GM23248 (cell line): ENCODE results near the gene FARP1. TPM values are rescaled to one million over a fixed set of nuclear protein-coding genes. Genes with fewer than 3 reads are reported as not detected.
A peak's percentile ranks its signal among the peaks of the same experiment; 100 is the strongest.

Source experiments
- DNase-seq: peaks from one replicate; pipeline ENCODE4 v3.0.0-alpha.2; 2015
- H2AFZ ChIP-seq: fragments of 200-600 bp; sonication (generic); 2 replicates; pipeline ENCODE4 v1.6.1; 2016; ENCODE audit warnings: antibody characterized with exemption
- H3F3A ChIP-seq: fragments of 200-600 bp; sonication (generic); 2 replicates; pipeline ENCODE4 v1.6.1; 2016; ENCODE audit warnings: mild to moderate bottlenecking, antibody characterized with exemption, mixed run types; ENCODE audit not compliant: insufficient read depth
- H3K27ac ChIP-seq: fragments of 200-600 bp; sonication (generic); 2 replicates; pipeline ENCODE4 v1.5.1; 2016; ENCODE audit warnings: mild to moderate bottlenecking
- H3K27me3 ChIP-seq: fragments of 200-600 bp; sonication (generic); replicated peaks from 2 replicates; pipeline ENCODE4 v1.6.1; 2016; ENCODE audit warnings: mild to moderate bottlenecking; ENCODE audit not compliant: insufficient read depth
- H3K36me3 ChIP-seq: fragments of 200-600 bp; sonication (generic); 2 replicates; pipeline ENCODE4 v1.6.1; 2016; ENCODE audit warnings: low read depth, mild to moderate bottlenecking
- H3K4me1 ChIP-seq: fragments of 200-600 bp; sonication (generic); 2 replicates; pipeline ENCODE4 v1.6.1; 2016; ENCODE audit warnings: mild to moderate bottlenecking; ENCODE audit not compliant: insufficient read depth
- H3K4me2 ChIP-seq: fragments of 200-600 bp; sonication (generic); one replicate; pipeline ENCODE4 v1.6.1; 2016; ENCODE audit warnings: mild to moderate bottlenecking; ENCODE audit not compliant: unreplicated experiment
- H3K4me3 ChIP-seq: fragments of 200-600 bp; sonication (generic); 2 replicates; pipeline ENCODE4 v1.5.1; 2016; ENCODE audit warnings: mild to moderate bottlenecking
- H3K79me2 ChIP-seq: fragments of 200-600 bp; sonication (generic); 2 replicates; pipeline ENCODE4 v1.6.1; 2016; ENCODE audit warnings: mild to moderate bottlenecking; ENCODE audit not compliant: insufficient read depth
- H3K9ac ChIP-seq: fragments of 200-600 bp; sonication (generic); 2 replicates; pipeline ENCODE4 v1.6.1; 2016; ENCODE audit warnings: mild to moderate bottlenecking
- H3K9me2 ChIP-seq: fragments of 200-600 bp; sonication (generic); 2 replicates; pipeline ENCODE4 v1.6.1; 2016; ENCODE audit warnings: mixed run types, mild to moderate bottlenecking, moderate library complexity; ENCODE audit not compliant: insufficient read depth
- H3K9me3 ChIP-seq: fragments of 200-600 bp; sonication (generic); one replicate; pipeline ENCODE4 v1.6.1; 2017; ENCODE audit warnings: low read depth
- H4K20me1 ChIP-seq: fragments of 200-600 bp; sonication (generic); 2 replicates; pipeline ENCODE4 v1.6.0; 2016; ENCODE audit not compliant: insufficient read depth
- EZH2 ChIP-seq: fragments of 200-600 bp; sonication (generic); IDR thresholded peaks from 2 replicates; pipeline ENCODE4 v1.6.1; 2018; ENCODE audit warnings: antibody characterized with exemption, mild to moderate bottlenecking; ENCODE audit not compliant: insufficient read depth, poor library complexity, severe bottlenecking
- EZH2phosphoT487 ChIP-seq: fragments of 200-600 bp; sonication (generic); IDR thresholded peaks from 2 replicates; pipeline ENCODE4 v1.6.1; 2018; ENCODE audit warnings: antibody characterized with exemption, moderate library complexity, mild to moderate bottlenecking, low read depth; ENCODE audit not compliant: insufficient read depth
- WGBS, 2 experiments: methylation state at CpG; one replicate each; pipeline ENCODE4 v1.1.6; 2015 to 2017; ENCODE audit warnings: low lambda C conversion rate in 2 of 2, low coverage in 1 of 2; ENCODE audit errors: missing lambda C conversion rate in 2 of 2; 5-methylcytosine and 5-hydroxymethylcytosine counted together
- in situ Hi-C: fragments of 300-500 bp; cut with MboI; formaldehyde crosslinking; loops from 2 replicates; pipeline ENCODE4 v1.15.0; 2020
- polyA plus RNA-seq: library from polyadenylated mRNA; unstranded; fragments of >200 nt; fragmentation: Nextera tagmentation; extraction: Ambion mirVana; gene quantifications from 2 replicates; pipeline ENCODE4 v1.2.1, GENCODE V29; 2016
- total RNA-seq: library from RNA; depleted of rRNA; stranded (reverse); fragments of >200 nt; shearing (Covaris generic); gene quantifications from 2 replicates; pipeline ENCODE4 v1.2.3, GENCODE V29; 2014

Gene FARP1
- total and polyA plus RNA-seq, 2 experiments from 2014 or later = 53.7 to 56.6 TPM

DNA sequence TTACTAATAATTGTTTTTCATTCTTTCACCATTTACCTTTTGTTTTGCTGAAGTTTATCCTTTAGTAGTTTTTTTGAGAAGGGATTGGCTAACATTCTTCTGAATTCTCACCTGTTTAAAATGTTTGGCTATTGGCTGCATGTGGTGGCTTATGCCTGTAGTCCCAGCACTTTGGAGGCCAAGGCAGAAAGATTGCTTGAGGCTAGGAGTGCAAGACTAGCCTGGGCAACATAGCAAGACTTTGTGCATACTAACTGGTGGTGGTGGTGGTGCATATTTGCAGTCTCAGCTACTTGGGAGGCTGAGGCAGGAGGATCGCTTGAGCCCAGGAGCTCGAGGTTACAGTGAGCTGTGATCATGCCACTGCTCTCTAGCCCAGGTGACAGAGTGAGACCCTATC lies 61.7 kb downstream of the FARP1 start:
- TF ChIP-seq EZH2 (no peak), EZH2phosphoT487 (no peak)
- Histone ChIP-seq H3K9ac (no peak overlapping the region), H3K9me2 (no peaks in the 10 kb centered on the region), H3K79me2 (peaks cover 80% of the 10 kb centered on the region), H3K4me1 (peaks cover 56% of the 10 kb centered on the region), H3K4me2 (no peak overlapping the region), H3K36me3 (no peaks in the 10 kb centered on the region), H4K20me1 (no peaks in the 10 kb centered on the region), H2AFZ (no peak overlapping the region), H3K27me3 (no peaks in the 10 kb centered on the region), H3K9me3 (peaks cover 3% of the 10 kb centered on the region), H3K4me3 (no peak overlapping the region), H3F3A (peaks cover 56% of the 10 kb centered on the region), H3K27ac (peak overlapping the region; percentile 5)
- WGBS, 2 experiments = 86 to 88% methylated on average over 2 of the region's 2 CpGs
- in situ Hi-C loops = no loop called here
- no peak for DNase-seq

DNA sequence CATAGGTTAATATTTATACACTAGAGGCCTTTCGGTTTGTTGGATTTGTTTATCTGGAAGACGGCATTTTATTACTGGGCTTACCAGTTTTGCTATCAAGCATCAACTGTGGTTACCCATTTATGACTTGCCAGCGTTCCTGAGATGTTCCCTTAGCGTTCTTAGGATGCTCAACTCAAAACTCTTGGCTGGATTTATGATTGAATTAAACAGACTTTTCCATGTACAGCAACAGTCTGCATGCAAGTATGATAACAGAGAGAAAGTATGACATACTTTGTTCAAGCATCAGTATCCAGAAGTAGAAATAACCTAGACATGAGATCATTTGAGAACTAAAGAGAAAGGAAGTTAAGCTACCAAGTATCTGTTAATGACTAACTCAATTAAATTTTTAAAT lies 64.1 kb downstream of the FARP1 start:
- no peak for TF ChIP-seq EZH2phosphoT487
- no peak for TF ChIP-seq EZH2
- Histone ChIP-seq H4K20me1 (no peaks in the 10 kb centered on the region), H3K79me2 (peaks cover 77% of the 10 kb centered on the region), H3K27me3 (no peaks in the 10 kb centered on the region), H3K4me2 (peak overlapping the region; percentile 50), H3F3A (peaks cover 56% of the 10 kb centered on the region), H3K36me3 (no peaks in the 10 kb centered on the region), H2AFZ (no peak overlapping the region), H3K9me2 (no peaks in the 10 kb centered on the region), H3K27ac (peak overlapping the region; percentile 76), H3K4me3 (peak overlapping the region; percentile 34), H3K9me3 (peaks cover 3% of the 10 kb centered on the region), H3K9ac (peak overlapping the region; percentile 36), H3K4me1 (peaks cover 61% of the 10 kb centered on the region)
- DNase-seq = peak; percentile 91
- 10 to 11% methylated on average over 4 of the region's 4 CpGs for WGBS, 2 experiments
- in situ Hi-C loops = no loop called here

DNA sequence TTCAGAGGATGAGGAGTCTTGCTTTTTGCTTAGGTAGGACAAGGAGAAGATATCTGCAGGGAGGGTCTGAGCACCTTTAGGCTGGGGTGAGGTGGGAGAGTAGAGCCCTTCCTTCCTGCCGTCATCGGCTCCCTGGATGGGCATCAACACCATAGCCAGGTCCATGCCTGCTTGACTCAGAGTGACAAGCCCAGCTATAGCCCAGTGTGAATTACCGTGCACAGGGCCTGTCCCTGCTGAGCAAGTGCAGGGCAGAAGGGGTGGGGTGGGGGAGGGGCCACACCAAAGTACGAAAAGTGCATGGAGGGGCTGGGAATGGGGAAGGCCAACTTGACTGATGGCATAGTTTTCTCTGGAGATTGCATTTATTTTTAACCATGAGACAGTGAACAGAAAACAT lies 64.5 kb downstream of the FARP1 start:
- Histone ChIP-seq H3K79me2 (peaks cover 77% of the 10 kb centered on the region), H3K36me3 (no peaks in the 10 kb centered on the region), H3K27me3 (no peaks in the 10 kb centered on the region), H3K27ac (peak overlapping the region; percentile 76), H2AFZ (no peak overlapping the region), H4K20me1 (no peaks in the 10 kb centered on the region), H3K9me2 (no peaks in the 10 kb centered on the region), H3F3A (peaks cover 56% of the 10 kb centered on the region), H3K9ac (peak overlapping the region; percentile 28), H3K4me1 (peaks cover 61% of the 10 kb centered on the region), H3K9me3 (peaks cover 3% of the 10 kb centered on the region), H3K4me3 (peak overlapping the region; percentile 34; the same call in 1 of the 2 replicates), H3K4me2 (peak overlapping the region; percentile 50)
- TF ChIP-seq EZH2phosphoT487 = no peak
- TF ChIP-seq EZH2 = no peak
- DNase-seq = peak; percentile 48
- in situ Hi-C loops = no loop called here
- 82 to 92% methylated on average over 4 of the region's 4 CpGs for WGBS, 2 experiments

DNA sequence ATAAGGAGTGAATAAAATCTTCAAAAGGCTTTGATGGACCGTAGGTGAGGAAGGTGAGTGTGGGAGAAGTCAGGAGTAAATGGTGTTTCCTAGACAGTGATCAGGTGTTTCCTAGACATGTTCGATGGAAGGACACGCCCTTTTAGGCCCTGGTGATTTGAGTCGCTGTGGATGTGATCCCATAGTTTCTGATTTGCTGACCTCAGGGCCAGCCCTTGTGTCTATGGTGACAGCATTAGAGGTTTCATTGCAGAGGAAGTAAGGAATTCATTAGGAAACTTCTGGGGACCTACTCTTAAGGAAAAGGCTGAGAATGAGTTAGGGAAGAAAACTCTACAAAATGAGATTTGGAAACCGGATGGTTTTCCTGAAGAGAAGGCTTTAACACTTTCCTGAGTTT lies 65.7 kb downstream of the FARP1 start:
- DNase-seq = peak; percentile 15
- in situ Hi-C loops = no loop called here
- Histone ChIP-seq H3K4me1 (peaks cover 56% of the 10 kb centered on the region), H3K27ac (peak overlapping the region; percentile 76), H3K27me3 (no peaks in the 10 kb centered on the region), H4K20me1 (no peaks in the 10 kb centered on the region), H2AFZ (no peak overlapping the region), H3K36me3 (no peaks in the 10 kb centered on the region), H3K9me2 (no peaks in the 10 kb centered on the region), H3F3A (peaks cover 50% of the 10 kb centered on the region), H3K4me3 (no peak overlapping the region), H3K9me3 (peaks cover 3% of the 10 kb centered on the region), H3K4me2 (no peak overlapping the region), H3K9ac (no peak overlapping the region), H3K79me2 (peaks cover 78% of the 10 kb centered on the region)
- WGBS, 2 experiments = 93 to 94% methylated on average over 5 of the region's 5 CpGs
- no peak for TF ChIP-seq EZH2phosphoT487
- TF ChIP-seq EZH2 = no peak

DNA sequence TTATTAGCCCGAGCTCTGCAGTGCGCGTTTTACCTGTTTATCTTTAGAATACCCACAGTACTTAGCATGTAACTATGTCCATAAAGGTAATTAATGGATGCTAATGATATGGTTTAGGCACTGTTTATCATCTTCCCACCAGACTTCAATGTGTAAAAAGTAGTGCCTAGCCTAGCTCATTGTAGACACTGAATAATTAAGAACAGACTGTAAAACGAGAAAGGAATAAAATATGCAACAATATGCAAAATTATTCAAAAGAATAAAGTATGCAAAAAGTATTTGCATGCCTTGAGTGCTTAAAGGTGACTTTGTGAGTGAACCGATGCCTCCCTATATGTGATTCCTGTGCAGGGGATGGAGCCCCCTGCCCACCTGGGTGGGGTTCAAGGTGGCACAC lies 69.9 kb downstream of the FARP1 start:
- Histone ChIP-seq H3K4me1 (peaks cover 51% of the 10 kb centered on the region), H3K4me2 (no peak overlapping the region), H3F3A (peaks cover 36% of the 10 kb centered on the region), H2AFZ (no peak overlapping the region), H3K4me3 (no peak overlapping the region), H3K9me2 (no peaks in the 10 kb centered on the region), H3K79me2 (peaks cover 68% of the 10 kb centered on the region), H3K27ac (no peak overlapping the region), H3K9ac (no peak overlapping the region), H3K27me3 (no peaks in the 10 kb centered on the region), H3K9me3 (no peaks in the 10 kb centered on the region), H4K20me1 (no peaks in the 10 kb centered on the region), H3K36me3 (0 out of 2 replicates have a peak, but pooled peaks cover 7% of the 10 kb centered on the region)
- TF ChIP-seq EZH2 (no peak), EZH2phosphoT487 (no peak)
- WGBS, 2 experiments = 95 to 98% methylated on average over 5 of the region's 5 CpGs
- in situ Hi-C loops = no loop called here
- DNase-seq = no peak
